Activated CD4-positive, CD25-positive, alpha-beta regulatory T cell treated with anti-CD3 and anti-CD28 coated beads, Interleukin-2, amount 50 U/mL, for 16 hours (primary cell): Measurements from ENCODE around the gene IL1R2.

Source experiments
- DNase-seq: peaks from one replicate; pipeline ENCODE4 v3.0.0-alpha.2; 2020; ENCODE audit warnings: low read depth, low spot score

IL1R2 gene

DNA sequence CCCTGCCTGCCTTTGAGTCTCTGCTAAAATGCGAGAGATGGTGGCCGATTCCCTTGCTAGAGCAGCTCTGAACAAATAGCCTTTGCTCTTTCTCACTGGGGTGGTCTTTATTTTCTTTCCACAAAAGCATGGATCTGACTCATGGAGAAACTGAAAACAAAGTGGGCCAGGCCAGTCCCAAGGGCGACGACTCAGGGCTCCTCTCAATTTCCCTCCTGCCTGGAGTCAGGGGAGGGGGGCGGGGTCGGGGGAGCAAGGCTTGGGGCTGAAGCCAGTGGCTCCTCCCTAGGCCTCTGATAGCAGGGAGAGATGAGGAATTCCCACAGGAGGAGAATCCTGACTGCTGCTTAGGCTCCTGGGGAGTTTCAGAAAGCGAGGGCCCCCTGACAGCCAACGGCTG is 17.1 kb upstream of the IL1R2 start:
- no peak for DNase-seq

GRCh38 chr2:101975171-101975870 is 16.4 kb upstream of the IL1R2 start:
- no peak for DNase-seq

DNA sequence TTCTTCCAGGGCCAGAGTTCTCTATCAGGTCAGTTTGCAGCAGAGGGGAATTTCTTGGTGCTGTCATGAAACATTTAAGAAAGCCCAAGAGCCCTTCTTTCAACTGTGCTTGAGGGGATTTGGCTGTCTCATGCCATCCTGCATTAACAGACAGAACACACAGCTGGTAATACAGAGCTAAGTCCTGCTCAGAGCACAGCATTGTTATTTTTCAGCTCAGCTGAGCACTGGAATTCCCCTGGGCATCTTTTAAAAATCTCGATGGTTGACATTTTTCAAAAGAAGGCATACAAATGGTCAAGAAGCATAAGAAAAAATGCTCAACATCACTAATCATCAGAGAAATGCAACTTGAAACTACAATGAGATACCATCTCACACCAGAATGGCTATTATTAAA is 14.9 kb upstream of the IL1R2 start:
- no peak for DNase-seq

DNA sequence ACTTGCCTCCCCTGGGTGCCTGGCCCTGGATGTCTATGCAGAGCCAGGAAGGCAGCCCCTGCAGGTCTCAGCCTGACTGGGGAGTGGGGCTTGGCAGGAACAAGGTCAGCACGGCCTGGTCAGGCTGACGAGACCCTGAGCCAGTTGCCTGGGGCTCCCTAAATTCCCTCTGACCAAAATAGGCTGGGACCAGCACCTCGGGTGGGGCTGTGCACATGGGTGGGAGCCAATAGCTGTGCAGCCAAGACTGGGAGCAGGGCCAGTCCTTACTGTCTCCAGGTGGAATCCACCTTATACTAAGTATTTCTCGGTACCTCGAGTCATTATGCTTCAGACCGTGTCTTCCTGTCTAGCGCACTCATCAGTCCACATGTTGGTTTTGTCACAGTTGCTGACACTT is 11.4 kb upstream of the IL1R2 start:
- DNase-seq, result no peak

- DNase-seq, result no peak
These were observed 10.7 kb upstream of the IL1R2 start for GRCh38 chr2:101981066-101981465.

- no peak for DNase-seq
These were observed 10.3 kb upstream of the IL1R2 start for GRCh38 chr2:101981504-101981903.

DNA sequence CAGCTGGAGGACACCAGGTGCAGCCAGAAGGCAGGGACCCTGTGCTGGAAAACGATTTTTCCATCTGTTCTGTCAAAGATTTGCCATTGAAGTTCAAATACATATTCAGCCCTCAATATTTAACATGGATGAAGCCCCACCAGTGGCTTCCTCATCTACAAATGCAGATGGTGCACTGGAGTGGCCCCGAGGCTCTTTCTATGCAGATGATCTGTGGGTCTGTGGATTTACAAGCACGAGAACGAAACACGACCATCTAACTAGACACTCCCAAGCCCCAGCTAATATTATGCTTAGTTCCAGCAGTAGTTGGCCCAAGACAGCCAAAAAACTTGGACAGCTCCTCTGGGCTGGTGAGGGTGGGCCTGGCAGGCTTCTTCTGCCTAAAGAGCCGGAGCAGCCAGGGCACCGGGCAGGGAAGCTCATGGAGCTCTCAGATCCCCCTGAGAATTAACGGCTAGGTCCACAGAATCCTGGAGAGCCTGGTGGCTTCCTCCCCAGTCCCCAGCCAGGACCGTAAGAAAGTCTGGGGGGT is 9.2 kb upstream of the IL1R2 start:
- DNase-seq, result no peak

- DNase-seq, result no peak
These were observed 8.3 kb upstream of the IL1R2 start for GRCh38 chr2:101983486-101983885.

DNA sequence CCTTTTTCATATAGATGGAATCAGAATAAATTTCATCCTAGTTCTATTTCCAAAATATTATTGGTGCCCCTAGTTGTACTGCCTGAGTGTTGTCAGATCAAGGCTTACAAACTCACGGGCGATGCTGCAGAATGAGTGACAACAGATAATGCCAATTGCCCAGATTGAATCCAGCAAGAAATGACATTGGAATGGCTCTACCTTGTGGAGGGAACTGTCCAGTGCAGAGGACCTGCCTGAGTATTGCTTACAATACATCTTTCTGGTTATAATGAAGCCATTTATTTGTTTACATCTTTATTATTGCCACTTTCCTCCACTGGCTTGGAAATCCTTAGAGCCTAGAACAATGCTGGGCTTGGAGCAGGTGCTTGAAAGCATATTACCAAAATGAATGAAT is 7.8 kb upstream of the IL1R2 start:
- DNase-seq, result no peak

DNA sequence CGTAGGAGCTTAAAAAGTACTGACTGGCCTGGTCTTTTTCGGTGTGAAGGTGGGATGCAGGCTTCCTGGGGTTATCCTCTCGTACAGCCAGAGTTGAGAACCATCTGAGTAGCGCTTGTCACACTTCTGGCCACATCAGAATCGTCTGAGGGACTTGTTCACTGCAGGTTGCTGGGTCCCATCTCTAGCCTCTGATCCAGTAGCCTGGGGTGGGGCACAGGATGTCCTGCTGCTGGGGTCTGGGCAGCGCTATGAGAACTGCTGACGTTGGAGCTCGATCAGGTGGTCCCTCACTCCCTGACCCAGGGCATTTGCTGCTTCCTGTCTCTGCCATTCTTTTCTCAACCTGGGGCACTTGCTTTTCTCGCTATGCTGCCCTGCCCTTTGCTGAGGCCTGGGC is 7.1 kb upstream of the IL1R2 start:
- no peak for DNase-seq

GRCh38 chr2:101985101-101985792 is 6.5 kb upstream of the IL1R2 start:
- no peak for DNase-seq

DNA sequence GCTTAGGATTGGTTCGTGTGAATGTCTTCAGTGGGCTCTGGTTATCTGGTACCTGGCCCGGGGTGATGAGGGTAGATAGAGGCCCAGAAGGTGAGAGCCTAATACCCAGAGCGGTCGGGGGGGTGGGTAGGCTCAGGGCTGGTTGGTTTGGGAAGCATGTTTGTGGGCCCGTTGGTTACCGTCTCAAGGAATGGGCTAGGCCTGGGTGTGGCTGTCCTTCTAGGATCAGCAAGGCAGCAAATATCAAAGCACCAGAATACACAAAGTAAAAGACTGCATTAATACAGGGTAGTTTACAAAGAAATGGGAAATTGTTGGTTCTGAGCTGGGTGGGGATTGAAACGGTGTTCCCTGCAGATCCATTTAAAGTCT is 6.0 kb upstream of the IL1R2 start:
- no peak for DNase-seq

GRCh38 chr2:101986376-101986775 is 5.4 kb upstream of the IL1R2 start:
- no peak for DNase-seq

DNA sequence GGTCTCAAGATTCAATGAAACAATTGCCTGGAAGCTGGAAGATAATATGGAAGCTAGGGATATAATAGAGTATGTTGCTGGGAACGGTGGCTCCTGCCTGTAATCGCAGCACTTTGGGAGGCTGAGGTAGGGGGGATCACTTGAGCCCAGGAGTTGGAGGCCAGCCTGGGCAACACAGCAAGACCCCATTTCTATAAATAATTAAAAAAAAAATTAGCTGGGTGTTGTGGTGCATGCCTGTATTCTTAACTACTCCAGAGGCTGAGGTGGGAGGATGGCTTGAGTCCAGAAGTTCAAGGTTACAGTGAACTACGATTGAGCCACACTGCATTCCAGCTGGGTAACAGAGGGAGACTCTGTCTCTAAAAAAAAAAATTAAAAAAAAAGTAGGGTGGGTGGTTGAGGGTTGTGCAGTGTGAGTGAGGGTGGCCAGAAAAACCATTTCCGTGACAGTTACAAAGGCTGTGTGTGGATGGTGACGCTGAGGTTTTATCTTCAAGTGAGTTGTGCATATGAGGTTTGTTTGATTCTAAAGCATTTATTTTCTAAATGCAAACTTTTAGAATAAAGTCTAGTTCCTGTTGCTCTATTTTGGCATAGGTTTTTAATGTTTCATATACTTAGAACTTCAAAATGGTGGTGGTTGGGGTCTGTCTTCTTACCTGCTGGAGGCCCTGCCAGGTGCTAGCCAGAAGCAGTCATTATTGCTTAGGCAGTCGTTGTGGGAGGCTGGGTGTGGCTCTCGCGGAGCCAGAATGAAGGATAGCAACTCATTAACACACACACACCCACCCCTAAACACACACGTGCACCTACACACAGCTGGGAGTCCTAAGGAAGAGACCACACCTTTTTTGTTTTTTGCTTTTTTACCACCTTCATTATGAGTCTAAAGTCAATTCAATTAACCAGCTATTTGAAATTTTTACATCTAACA is 4.7 kb upstream of the IL1R2 start:
- no peak for DNase-seq

- DNase-seq, result no peak
These were observed 3.9 kb upstream of the IL1R2 start for GRCh38 chr2:101987832-101988231.

- DNase-seq, result no peak
These were observed 3.2 kb upstream of the IL1R2 start for GRCh38 chr2:101988541-101988940.

DNA sequence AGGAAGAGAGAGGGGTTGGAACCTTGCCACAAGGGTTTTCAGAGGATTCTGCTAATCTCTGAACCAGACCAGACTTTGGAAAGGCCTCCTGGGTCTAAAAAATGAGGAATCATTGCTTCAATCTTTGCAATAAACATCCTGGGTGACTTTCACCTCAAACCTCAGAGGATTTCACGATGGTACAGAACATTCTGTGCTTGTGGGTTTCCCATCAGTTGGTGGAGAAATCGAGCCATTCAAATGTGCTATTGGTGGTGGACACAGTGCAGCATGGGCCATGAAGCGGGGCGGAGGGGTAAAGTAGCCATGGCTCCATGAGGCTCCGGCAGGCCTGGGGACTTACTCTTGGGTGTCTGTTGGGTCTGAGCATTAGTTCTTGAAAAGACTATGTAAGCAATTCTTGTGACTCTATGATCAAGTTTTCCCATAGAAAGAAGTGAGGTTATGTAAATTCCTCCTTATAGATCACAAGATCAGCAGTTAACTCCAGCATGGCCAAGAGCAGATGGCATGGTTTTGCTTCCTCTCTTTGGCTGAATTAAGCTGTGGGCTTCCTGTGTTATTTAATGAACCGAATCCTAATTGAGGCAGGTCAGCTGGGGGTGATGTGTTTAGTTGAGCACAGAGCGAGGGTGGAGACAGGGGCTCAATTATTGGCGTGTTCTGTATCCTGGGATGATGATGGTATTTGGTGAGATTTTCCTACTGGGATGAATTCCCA is 1.9 kb upstream of the IL1R2 start:
- DNase-seq, result no peak

GRCh38 chr2:101993772-101994171 is 2.0 kb downstream of the IL1R2 start:
- DNase-seq, result no peak

- no peak for DNase-seq
These were observed 3.3 kb downstream of the IL1R2 start for GRCh38 chr2:101995019-101995418.

DNA sequence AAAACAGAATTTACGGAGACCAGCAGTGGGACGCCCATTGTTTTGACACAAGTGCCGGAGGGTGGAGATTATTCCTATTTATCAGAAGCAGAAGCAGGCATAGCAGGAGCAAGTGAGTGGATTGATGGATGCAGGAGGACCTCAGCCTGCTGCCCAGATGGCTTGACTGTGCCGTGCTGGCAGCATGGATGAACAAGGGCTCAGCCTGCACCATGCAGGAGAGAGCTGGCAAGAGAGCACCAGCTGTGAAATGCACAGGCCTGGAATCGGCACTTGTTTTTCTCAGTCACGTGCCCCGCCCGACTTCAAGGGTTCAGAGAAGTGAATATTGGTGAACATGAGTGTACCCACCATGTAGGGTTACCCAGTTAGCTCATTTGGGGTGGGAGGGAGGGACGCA is 4.0 kb downstream of the IL1R2 start:
- DNase-seq, result no peak

GRCh38 chr2:101998556-101998895 is 6.8 kb downstream of the IL1R2 start:
- DNase-seq, result no peak
